A673 (cell line): ENCODE measurements around the gene NQO2. TPM values are rescaled to one million over a fixed set of nuclear protein-coding genes. Genes with fewer than 3 reads are reported as not detected.
"Not testable (repeated sequence)": the region's sequence is repeated elsewhere in the genome, so short reads cannot be mapped to it uniquely, and the experiment has no call there.

Experiments
- BruUV-seq: library from RNA; stranded (reverse); fragments of 400-500 nt; replicated peaks from 2 replicates; lab custom pipeline; 2021; lab: Mats Ljungman, UMichigan
- CTCF ChIA-PET: fragments of 300-600 bp; sonication (Branson Sonifier 250); formaldehyde crosslinking; loops from one replicate; lab custom pipeline; 2022; ENCODE audit warnings: antibody characterized with exemption; lab: Charles Lee
- POLR2A ChIA-PET: fragments of 300-600 bp; sonication (Branson Sonifier 250); formaldehyde crosslinking; loops from one replicate; lab custom pipeline; 2022; ENCODE audit warnings: antibody characterized with exemption; ENCODE audit not compliant: low non-redundant PET; lab: Charles Lee
- DNase-seq: peaks from one replicate; pipeline ENCODE4 v3.0.0-alpha.2; 2015; ENCODE audit warnings: low spot score
- H3K27ac ChIP-seq: fragments of 200-600 bp; sonication (generic); 2 replicates; pipeline ENCODE4 v1.5.1; 2016; ENCODE audit warnings: mixed run types, low read depth, mild to moderate bottlenecking, mixed read lengths, antibody characterized with exemption, low read length; ENCODE audit not compliant: poor library complexity, severe bottlenecking
- H3K27me3 ChIP-seq: fragments of 200-600 bp; sonication (generic); replicated peaks from 2 replicates; pipeline ENCODE4 v1.6.1; 2017; ENCODE audit warnings: mixed run types, low read depth, mild to moderate bottlenecking, mixed read lengths, antibody characterized with exemption, low read length; ENCODE audit not compliant: insufficient read depth, poor library complexity
- H3K36me3 ChIP-seq: fragments of 200-600 bp; sonication (generic); 2 replicates; pipeline ENCODE4 v1.6.1; 2016; ENCODE audit warnings: mixed run types, mild to moderate bottlenecking, mixed read lengths, antibody characterized with exemption, low read length; ENCODE audit not compliant: insufficient read depth, poor library complexity, severe bottlenecking
- H3K4me1 ChIP-seq: fragments of 200-600 bp; sonication (generic); 2 replicates; pipeline ENCODE4 v1.6.1; 2017; ENCODE audit warnings: mixed run types, mild to moderate bottlenecking, mixed read lengths, antibody characterized with exemption, low read length; ENCODE audit not compliant: insufficient read depth, poor library complexity, severe bottlenecking
- H3K4me3 ChIP-seq: fragments of 200-600 bp; sonication (generic); 2 replicates; pipeline ENCODE4 v1.5.1; 2016; ENCODE audit warnings: low read depth, mixed run types, mild to moderate bottlenecking, mixed read lengths, low read length; ENCODE audit not compliant: poor library complexity, severe bottlenecking
- H3K9me3 ChIP-seq: fragments of 200-600 bp; sonication (generic); 2 replicates; pipeline ENCODE4 v1.6.1; 2016; ENCODE audit warnings: mixed run types, low read depth, mild to moderate bottlenecking, mixed read lengths, antibody characterized with exemption, low read length; ENCODE audit not compliant: poor library complexity, severe bottlenecking
- CTCF ChIP-seq: fragments of 300-800, 200-600 bp; sonication (generic); conservative IDR thresholded peaks from 2 replicates; pipeline ENCODE4 v1.5.1; 2017; ENCODE audit warnings: low read depth, mild to moderate bottlenecking, antibody characterized with exemption, low read length, moderate library complexity, mixed read lengths
- EZH2 ChIP-seq: fragments of 200-600 bp; sonication (generic); IDR thresholded peaks from 2 replicates; pipeline ENCODE4 v1.6.1; 2017; ENCODE audit warnings: borderline replicate concordance, low read depth, mild to moderate bottlenecking, mixed read lengths, antibody characterized with exemption, low read length; ENCODE audit not compliant: poor library complexity, severe bottlenecking
- intact Hi-C: fragments of 100-400 bp; cut with micrococcal nuclease; formaldehyde crosslinking; loops from one replicate; pipeline ENCODE4 v1.10.0; 2022; ENCODE audit not compliant: unreplicated experiment
- total RNA-seq: library from RNA; stranded (reverse); gene quantifications from 2 replicates; pipeline ENCODE4 v1.2.3, GENCODE V29; 2021

NQO2 gene
- total RNA-seq, 1 experiment from 2014 or later = 97.3 TPM

DNA sequence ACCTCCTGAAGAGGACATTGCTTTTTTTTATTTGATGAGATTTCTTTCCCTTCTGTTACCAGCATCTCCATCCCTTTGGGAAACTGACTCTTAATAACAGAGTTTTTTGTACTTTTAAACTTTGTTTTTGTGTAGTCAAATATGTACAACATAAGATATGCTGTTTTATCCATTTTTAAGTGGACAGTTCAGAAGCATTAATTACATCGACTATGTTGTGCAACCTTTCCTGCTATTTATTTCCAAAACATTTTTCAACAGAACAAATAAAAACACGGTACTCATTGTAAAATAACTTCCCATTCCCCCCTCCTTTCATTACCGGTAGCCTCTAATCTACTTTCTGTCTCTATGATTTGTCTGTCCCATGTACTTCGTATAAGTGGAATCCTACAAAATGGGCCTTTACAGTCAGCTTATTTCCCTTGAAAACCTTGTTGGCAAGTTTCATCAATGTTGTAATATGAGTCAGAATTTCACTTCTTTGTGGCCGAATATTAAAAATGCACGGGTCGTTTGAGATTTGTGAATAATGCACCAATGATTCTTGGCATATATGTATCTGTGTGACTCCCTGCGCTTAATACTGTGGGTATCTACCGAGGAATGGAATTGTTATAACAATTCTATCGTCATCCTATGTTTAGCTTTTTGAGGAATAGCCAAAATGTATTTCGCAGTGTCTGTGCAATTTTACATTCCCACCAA is 57.5 kb downstream of the NQO2 start:
- BruUV-seq = no TSS peak
- no peaks in the 10 kb centered on the region for H3K27me3 ChIP-seq
- H3K9me3 ChIP-seq = no peaks in the 10 kb centered on the region
- TF ChIP-seq EZH2 (no peak), CTCF (no peak)
- ChIA-PET POLR2A (no interaction called here), CTCF (interaction anchor here (0.7 to 0.9 kb wide), 2 partner anchors 69 to 105 kb away, joined by 3 read pairs; no protein-coding TSS in a partner anchor)
- intact Hi-C loops = loop anchor here (1.0 to 5.0 kb wide), 2 partner anchors 58 to 105 kb away; partner anchors contain the start of gene NQO2
- no peak overlapping the region for H3K27ac ChIP-seq
- H3K4me3 ChIP-seq = no peak overlapping the region
- DNase-seq = no peak
- H3K36me3 ChIP-seq = no peaks in the 10 kb centered on the region
- peaks cover 16% of the 10 kb centered on the region for H3K4me1 ChIP-seq

GRCh38 chr6:3058957-3059356 is 59.3 kb downstream of the NQO2 start:
- Histone ChIP-seq H3K27ac (no peak overlapping the region), H3K36me3 (no peaks in the 10 kb centered on the region), H3K4me3 (no peak overlapping the region), H3K4me1 (peaks cover 12% of the 10 kb centered on the region), H3K9me3 (no peaks in the 10 kb centered on the region), H3K27me3 (no peaks in the 10 kb centered on the region)
- no peak for DNase-seq
- no TSS peak for BruUV-seq
- ChIA-PET CTCF (no interaction called here), POLR2A (no interaction called here)
- TF ChIP-seq EZH2 = no peak
- TF ChIP-seq CTCF = no peak
- intact Hi-C loops = loop anchor here (5.0 kb wide), 1 partner anchor 107 kb away; no protein-coding TSS in a partner anchor

DNA sequence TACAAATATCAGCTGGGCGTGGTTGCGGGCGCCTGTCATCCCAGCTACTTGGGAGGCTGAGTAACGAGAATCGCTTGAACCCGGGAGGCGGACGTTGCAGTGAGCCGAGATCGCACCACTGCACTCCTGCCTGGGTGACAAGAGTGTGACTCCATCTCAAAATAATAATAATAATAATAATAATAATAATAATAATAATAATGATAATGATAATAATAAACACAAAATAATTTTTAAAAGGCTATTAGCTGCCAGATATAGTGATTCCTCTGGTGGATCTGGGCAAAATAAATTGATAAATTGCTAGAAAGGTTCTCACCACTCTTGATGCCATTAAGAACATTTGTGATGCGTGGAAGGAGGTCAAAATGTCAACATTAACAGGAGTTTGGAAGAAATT is 60.4 kb downstream of the NQO2 start:
- intact Hi-C loops, H3K9me3 ChIP-seq, DNase-seq, H3K4me1 ChIP-seq, H3K27ac ChIP-seq, H3K27me3 ChIP-seq, BruUV-seq, POLR2A ChIA-PET, CTCF ChIA-PET, H3K4me3 ChIP-seq, H3K36me3 ChIP-seq: not testable (repeated sequence)
